Measurements from ENCODE around the gene NELFA.

Gene NELFA

GRCh38 chr4:2008921-2009650 is at the start of gene NELFA:
NELFA (minus strand) TSS chr4:2008974; CDS start chr4:2008959, 15 bp downstream.
- DNase-seq, result peak; percentile 96

- DNase-seq, result no peak
These were observed 48.8 kb upstream of the NELFA start for GRCh38 chr4:2057382-2058065.

- DNase-seq, result no peak
These were observed 45.4 kb upstream of the NELFA start for GRCh38 chr4:2054217-2054616.

GRCh38 chr4:2051086-2051485 is 42.3 kb upstream of the NELFA start:
- DNase-seq, result no peak

GRCh38 chr4:2049811-2050210 is 41.0 kb upstream of the NELFA start:
- DNase-seq, result no peak

GRCh38 chr4:2049381-2049780 is 40.6 kb upstream of the NELFA start:
- DNase-seq, result no peak

GRCh38 chr4:2048831-2049230 is 40.1 kb upstream of the NELFA start:
- DNase-seq, result no peak

GRCh38 chr4:2047781-2048581 is 39.2 kb upstream of the NELFA start:
- DNase-seq, result no peak

GRCh38 chr4:2047031-2047660 is 38.4 kb upstream of the NELFA start:
- no peak for DNase-seq

- DNase-seq, result no peak
These were observed 37.5 kb upstream of the NELFA start for GRCh38 chr4:2046031-2046961.

- no peak for DNase-seq
These were observed 36.8 kb upstream of the NELFA start for GRCh38 chr4:2045518-2045951.

- no peak for DNase-seq
These were observed 36.1 kb upstream of the NELFA start for GRCh38 chr4:2044542-2045517.

- no peak for DNase-seq
These were observed 35.3 kb upstream of the NELFA start for GRCh38 chr4:2044119-2044485.

GRCh38 chr4:2043396-2044118 is 34.8 kb upstream of the NELFA start:
- DNase-seq, result no peak

GRCh38 chr4:2042947-2043395 is 34.2 kb upstream of the NELFA start:
- no peak for DNase-seq

GRCh38 chr4:2042204-2042946 is 33.6 kb upstream of the NELFA start:
- peak; percentile 45 for DNase-seq

GRCh38 chr4:2041239-2042130 is 32.7 kb upstream of the NELFA start:
- peak; percentile 98 for DNase-seq

Measured in suppressor macrophage treated with lipopolysaccharide for 4 hours (primary cell).